T-helper 17 cell (primary cell): ENCODE measurements around the gene S100P. TPM values are rescaled to one million over a fixed set of nuclear protein-coding genes. Genes with fewer than 3 reads are reported as not detected.

Experiments
- ATAC-seq: fragments of 150-1000 bp; cut with Tn5 transposase; 2 replicates; pipeline ENCODE4 v1.10.0; 2021; ENCODE audit warnings: mild to moderate bottlenecking, moderate library complexity
- DNase-seq, 3 donors: peaks; one replicate each; pipeline versions ENCODE4 v3.0.0 to v3.0.0-alpha.2; 2020 to 2021
- H3K9me3 ChIP-seq: one replicate; pipeline ENCODE4 v1.7.0; 2013; ENCODE audit warnings: low read length, mild to moderate bottlenecking; ENCODE audit not compliant: control insufficient read depth, poor library complexity, severe bottlenecking
- H3K27ac Mint-ChIP-seq: one replicate; pipeline ENCODE4 v1.8.0; 2022; ENCODE audit warnings: mild to moderate bottlenecking, moderate library complexity, mixed read lengths
- H3K27me3 Mint-ChIP-seq: one replicate; pipeline ENCODE4 v1.8.0; 2022; ENCODE audit warnings: mixed read lengths
- H3K36me3 Mint-ChIP-seq: one replicate; pipeline ENCODE4 v1.8.0; 2022; ENCODE audit warnings: low read depth, mixed read lengths
- H3K4me1 Mint-ChIP-seq: one replicate; pipeline ENCODE4 v1.8.0; 2022; ENCODE audit warnings: mild to moderate bottlenecking, mixed read lengths
- H3K4me3 Mint-ChIP-seq: one replicate; pipeline ENCODE4 v1.8.0; 2022; ENCODE audit warnings: mild to moderate bottlenecking, moderate library complexity, mixed read lengths
- total RNA-seq, 4 donors: library from RNA in 2 of 4; stranded (reverse) in 2 of 4; gene quantifications; one replicate each; pipeline ENCODE4 v1.2.3 and lab custom pipeline; 2022 to 2026

Gene S100P
- total RNA-seq, 2 donors from 2014 or later = 2.1 to 3.8 TPM

- H3K4me3 Mint-ChIP-seq = no peak overlapping the region
- no peak for DNase-seq
- no peak overlapping the region for H3K27ac Mint-ChIP-seq
- no peak for ATAC-seq
- H3K9me3 ChIP-seq = no peaks in the 10 kb centered on the region
- H3K4me1 Mint-ChIP-seq = peaks cover 27% of the 10 kb centered on the region
- no peaks in the 10 kb centered on the region for H3K27me3 Mint-ChIP-seq
- H3K36me3 Mint-ChIP-seq = peaks cover 6% of the 10 kb centered on the region
These were observed 13.2 kb upstream of the S100P start for GRCh38 chr4:6680372-6681034.

DNA sequence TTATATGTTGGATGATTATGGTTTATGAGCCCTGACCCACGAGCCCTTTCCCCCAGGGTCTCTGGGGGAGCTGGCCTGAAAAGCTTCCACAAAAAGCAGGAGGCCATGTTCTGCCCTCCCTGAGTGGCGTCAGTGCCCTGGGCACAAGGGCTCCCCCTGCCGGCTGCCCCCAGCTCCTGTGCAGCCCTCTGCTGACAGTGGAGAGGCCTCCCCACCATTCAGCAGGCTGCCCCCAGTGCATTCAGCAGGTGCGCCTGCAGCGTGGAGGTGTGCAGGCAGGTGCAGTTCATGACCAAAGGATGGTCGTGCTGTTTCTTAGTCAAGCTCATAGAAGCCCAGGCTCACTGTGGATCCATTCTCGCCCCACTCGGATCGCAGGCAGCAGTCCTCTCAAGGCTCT is 12.5 kb upstream of the S100P start:
- no peaks in the 10 kb centered on the region for H3K27me3 Mint-ChIP-seq
- ATAC-seq (peak; percentile 28), DNase-seq (no peak)
- no peaks in the 10 kb centered on the region for H3K9me3 ChIP-seq
- no peak overlapping the region for H3K27ac Mint-ChIP-seq
- peaks cover 23% of the 10 kb centered on the region for H3K4me1 Mint-ChIP-seq
- H3K36me3 Mint-ChIP-seq = peaks cover 6% of the 10 kb centered on the region
- no peak overlapping the region for H3K4me3 Mint-ChIP-seq

GRCh38 chr4:6682862-6683590 is 10.7 kb upstream of the S100P start:
- no peak for ATAC-seq
- Mint-ChIP-seq H3K4me3 (no peak overlapping the region), H3K27me3 (no peaks in the 10 kb centered on the region), H3K4me1 (peaks cover 16% of the 10 kb centered on the region), H3K36me3 (no peaks in the 10 kb centered on the region), H3K27ac (no peak overlapping the region)
- no peak for DNase-seq
- no peaks in the 10 kb centered on the region for H3K9me3 ChIP-seq

DNA sequence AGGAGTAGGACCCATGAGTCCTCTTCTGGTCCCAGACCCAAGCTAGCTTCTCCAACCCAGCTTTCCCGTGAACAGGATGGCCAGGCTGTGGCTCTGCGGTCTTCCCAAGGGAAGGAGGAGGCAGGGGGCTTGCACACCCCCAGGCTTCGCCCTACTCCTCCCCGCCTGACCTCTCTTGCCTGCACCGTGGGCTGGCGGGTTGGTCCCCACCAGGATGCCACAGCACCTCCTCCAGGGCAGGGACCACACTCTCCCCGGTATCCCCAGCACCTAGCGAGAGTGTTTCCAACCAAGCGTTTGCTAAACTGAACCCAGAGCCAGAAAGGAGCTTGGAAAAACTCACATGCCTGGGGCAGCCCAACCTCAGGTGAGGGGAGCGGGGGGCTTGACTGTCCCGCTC is 9.0 kb upstream of the S100P start:
- DNase-seq = no peak
- no peak overlapping the region for H3K4me3 Mint-ChIP-seq
- no peaks in the 10 kb centered on the region for H3K27me3 Mint-ChIP-seq
- ATAC-seq = no peak
- peaks cover 31% of the 10 kb centered on the region for H3K4me1 Mint-ChIP-seq
- no peaks in the 10 kb centered on the region for H3K36me3 Mint-ChIP-seq
- H3K27ac Mint-ChIP-seq = peak overlapping the region; percentile 51
- no peaks in the 10 kb centered on the region for H3K9me3 ChIP-seq

GRCh38 chr4:6686104-6686787 is 7.4 kb upstream of the S100P start:
- Mint-ChIP-seq H3K4me3 (no peak overlapping the region), H3K36me3 (no peaks in the 10 kb centered on the region), H3K27me3 (no peaks in the 10 kb centered on the region), H3K4me1 (peaks cover 45% of the 10 kb centered on the region), H3K27ac (peak overlapping the region; percentile 87)
- H3K9me3 ChIP-seq = no peaks in the 10 kb centered on the region
- no peak for DNase-seq
- ATAC-seq = no peak

DNA sequence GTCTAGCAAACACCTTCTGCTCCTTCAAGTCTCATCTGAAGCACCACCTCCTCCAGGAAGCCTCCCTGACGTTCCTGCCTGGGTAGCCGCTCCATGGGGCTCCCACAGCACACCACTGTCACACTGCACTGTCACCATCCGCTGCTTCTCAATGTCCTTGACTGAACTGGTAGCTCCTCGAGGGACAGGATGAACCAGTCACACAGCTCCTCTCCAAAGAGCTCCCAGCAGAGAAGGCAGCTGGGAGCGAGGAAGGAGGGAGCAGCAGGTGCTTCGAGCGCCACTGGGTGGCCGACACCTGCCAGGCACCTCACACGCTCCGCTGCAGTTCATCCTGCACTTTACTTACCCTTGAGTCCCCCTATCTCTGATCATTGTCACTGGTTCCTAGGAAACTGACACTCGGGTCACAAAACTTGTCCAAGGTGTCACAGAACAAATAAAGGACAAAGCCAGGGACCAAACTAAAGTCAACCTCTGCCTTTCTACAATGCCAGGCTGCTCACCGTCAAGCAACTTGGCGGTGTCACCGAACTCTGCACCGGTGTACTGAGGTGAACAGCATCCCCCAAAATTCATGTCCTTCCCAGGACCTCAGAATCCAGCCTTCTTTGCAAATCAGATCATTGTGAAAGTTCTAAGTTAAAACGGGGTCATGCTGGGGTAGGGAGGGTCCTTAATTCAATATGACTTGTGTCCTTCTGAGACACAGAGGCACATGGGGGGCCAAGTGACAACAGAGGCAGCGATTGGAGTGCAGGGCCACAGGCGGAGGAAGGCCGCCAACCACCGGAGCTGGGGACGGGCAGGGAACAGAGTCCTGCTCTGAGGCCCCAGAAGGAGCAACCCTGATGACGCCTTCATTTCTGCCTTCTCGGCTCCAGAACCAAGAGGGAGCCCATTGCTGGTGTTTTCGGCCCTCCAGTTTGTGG is 5.5 kb upstream of the S100P start:
- Mint-ChIP-seq H3K4me3 (peak overlapping the region; percentile 96), H3K36me3 (no peaks in the 10 kb centered on the region), H3K27ac (peak overlapping the region; percentile 99), H3K4me1 (peaks cover 48% of the 10 kb centered on the region), H3K27me3 (no peaks in the 10 kb centered on the region)
- DNase-seq = no peak
- no peaks in the 10 kb centered on the region for H3K9me3 ChIP-seq
- no peak for ATAC-seq

GRCh38 chr4:6688879-6689505 is 4.7 kb upstream of the S100P start:
- DNase-seq (peak; percentile 40 to 65 (median 50)), ATAC-seq (peak; percentile 82)
- peaks cover 55% of the 10 kb centered on the region for H3K4me1 Mint-ChIP-seq
- H3K36me3 Mint-ChIP-seq = no peaks in the 10 kb centered on the region
- peak overlapping the region; percentile 96 for H3K4me3 Mint-ChIP-seq
- H3K27me3 Mint-ChIP-seq = no peaks in the 10 kb centered on the region
- peak overlapping the region; percentile 99 for H3K27ac Mint-ChIP-seq
- H3K9me3 ChIP-seq = no peaks in the 10 kb centered on the region

- Mint-ChIP-seq H3K4me3 (peak overlapping the region; percentile 96), H3K36me3 (no peaks in the 10 kb centered on the region), H3K4me1 (peaks cover 58% of the 10 kb centered on the region), H3K27me3 (no peaks in the 10 kb centered on the region), H3K27ac (peak overlapping the region; percentile 99)
- no peak for DNase-seq
- H3K9me3 ChIP-seq = no peaks in the 10 kb centered on the region
- no peak for ATAC-seq
These were observed 4.1 kb upstream of the S100P start for GRCh38 chr4:6689506-6689960.

GRCh38 chr4:6692379-6692778 is 1.3 kb upstream of the S100P start:
- no peaks in the 10 kb centered on the region for H3K9me3 ChIP-seq
- Mint-ChIP-seq H3K27ac (peak overlapping the region; percentile 100), H3K27me3 (no peaks in the 10 kb centered on the region), H3K4me3 (peak overlapping the region; percentile 73), H3K36me3 (no peaks in the 10 kb centered on the region), H3K4me1 (peaks cover 70% of the 10 kb centered on the region)
- DNase-seq (no peak), ATAC-seq (no peak)

DNA sequence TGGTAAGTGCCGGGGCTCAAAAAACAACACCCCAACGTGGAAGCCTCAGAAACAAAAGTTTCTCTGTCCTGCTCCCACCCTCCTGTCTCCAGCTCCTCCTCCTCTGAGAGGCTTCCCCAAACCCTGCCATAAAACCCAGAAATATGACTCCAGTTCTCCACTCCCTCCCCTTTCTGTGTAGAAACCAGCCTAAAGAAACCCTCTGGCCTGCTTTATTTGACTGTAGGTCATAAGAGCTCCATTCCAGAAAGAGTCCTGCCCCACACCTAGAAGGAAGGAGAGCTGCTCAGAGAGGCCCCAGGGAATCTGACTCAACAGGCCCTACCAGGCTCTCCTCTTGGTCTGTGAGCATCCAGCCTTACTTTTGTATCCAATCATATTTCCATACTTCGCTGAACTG is 872 bp upstream of the S100P start:
- peak overlapping the region; percentile 100 for H3K27ac Mint-ChIP-seq
- DNase-seq = no peak
- H3K4me1 Mint-ChIP-seq = peaks cover 69% of the 10 kb centered on the region
- H3K27me3 Mint-ChIP-seq = no peaks in the 10 kb centered on the region
- H3K36me3 Mint-ChIP-seq = no peaks in the 10 kb centered on the region
- ATAC-seq = no peak
- H3K4me3 Mint-ChIP-seq = peak overlapping the region; percentile 73
- no peaks in the 10 kb centered on the region for H3K9me3 ChIP-seq

DNA sequence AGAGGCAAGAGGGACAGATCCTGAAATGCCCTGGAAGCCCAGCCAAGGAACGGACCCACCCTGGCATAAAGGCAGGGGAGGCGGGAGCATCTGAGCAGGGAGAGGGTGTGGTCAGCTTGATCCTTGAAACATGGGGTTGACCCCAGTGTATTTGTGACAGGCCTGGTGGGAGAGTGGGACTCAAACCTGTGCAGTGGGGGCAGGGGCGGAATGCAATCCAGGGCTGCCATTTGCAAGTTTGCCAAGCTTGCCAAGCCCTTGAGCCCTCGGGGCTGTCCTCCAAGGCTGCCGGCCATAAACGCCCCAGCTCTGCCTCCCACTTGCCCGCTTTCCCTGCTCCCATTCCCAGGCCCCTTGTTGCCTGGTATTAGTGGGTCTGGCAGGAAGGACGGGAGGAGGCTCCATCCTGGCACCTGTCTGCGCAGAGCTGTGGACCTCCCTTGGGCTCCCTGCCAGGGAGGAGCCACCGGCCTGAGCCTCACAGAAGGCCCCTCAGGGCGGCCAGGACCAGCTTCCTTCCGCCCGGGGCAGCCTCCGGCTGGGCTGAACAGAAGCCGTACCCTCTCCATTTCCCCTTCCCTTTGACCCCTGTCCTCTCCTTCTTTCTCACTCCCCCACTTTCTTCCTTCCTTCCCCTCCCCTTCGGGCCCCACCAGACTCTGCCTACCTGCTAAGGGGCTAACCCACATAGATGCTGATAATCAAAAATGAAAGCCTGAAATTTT is 661 bp downstream of the S100P start:
- no peak for DNase-seq
- peak; percentile 23 for ATAC-seq
- peak overlapping the region; percentile 100 for H3K27ac Mint-ChIP-seq
- H3K27me3 Mint-ChIP-seq = no peaks in the 10 kb centered on the region
- no peaks in the 10 kb centered on the region for H3K36me3 Mint-ChIP-seq
- peaks cover 63% of the 10 kb centered on the region for H3K4me1 Mint-ChIP-seq
- no peaks in the 10 kb centered on the region for H3K9me3 ChIP-seq
- H3K4me3 Mint-ChIP-seq = peak overlapping the region; percentile 80
